A673 (cell line): ENCODE results near the gene CRNN.

Experiments used
- CTCF ChIP-seq: fragments of 300-800, 200-600 bp; sonication (generic); conservative IDR thresholded peaks from 2 replicates; pipeline ENCODE4 v1.5.1; 2017; ENCODE audit warnings: low read depth, mild to moderate bottlenecking, antibody characterized with exemption, low read length, moderate library complexity, mixed read lengths
- EZH2 ChIP-seq: fragments of 200-600 bp; sonication (generic); IDR thresholded peaks from 2 replicates; pipeline ENCODE4 v1.6.1; 2017; ENCODE audit warnings: borderline replicate concordance, low read depth, mild to moderate bottlenecking, mixed read lengths, antibody characterized with exemption, low read length; ENCODE audit not compliant: poor library complexity, severe bottlenecking

- no peak for TF ChIP-seq CTCF
- TF ChIP-seq EZH2 = no peak
Observed at GRCh38 chr1:152411134-152411533, 2.9 kb downstream of the CRNN start.
